Measurements from ENCODE around the gene SDK1. TPM values are rescaled to one million over a fixed set of nuclear protein-coding genes. Genes with fewer than 3 reads are reported as not detected.

SDK1 gene
- total RNA-seq, 1 donor from 2014 or later = 10.4 TPM

GRCh38 chr7:3859431-3859830, 558.4 kb downstream of the SDK1 start:
- Histone ChIP-seq H3K4me3 (no peak overlapping the region), H3K36me3 (no peaks in the 10 kb centered on the region), H3K9me3 (no peaks in the 10 kb centered on the region), H3K27ac (no peak overlapping the region), H3K27me3 (no peaks in the 10 kb centered on the region), H3K4me1 (peaks cover 9% of the 10 kb centered on the region)
- DNase-seq = no peak
- TF ChIP-seq, protein P1, sequence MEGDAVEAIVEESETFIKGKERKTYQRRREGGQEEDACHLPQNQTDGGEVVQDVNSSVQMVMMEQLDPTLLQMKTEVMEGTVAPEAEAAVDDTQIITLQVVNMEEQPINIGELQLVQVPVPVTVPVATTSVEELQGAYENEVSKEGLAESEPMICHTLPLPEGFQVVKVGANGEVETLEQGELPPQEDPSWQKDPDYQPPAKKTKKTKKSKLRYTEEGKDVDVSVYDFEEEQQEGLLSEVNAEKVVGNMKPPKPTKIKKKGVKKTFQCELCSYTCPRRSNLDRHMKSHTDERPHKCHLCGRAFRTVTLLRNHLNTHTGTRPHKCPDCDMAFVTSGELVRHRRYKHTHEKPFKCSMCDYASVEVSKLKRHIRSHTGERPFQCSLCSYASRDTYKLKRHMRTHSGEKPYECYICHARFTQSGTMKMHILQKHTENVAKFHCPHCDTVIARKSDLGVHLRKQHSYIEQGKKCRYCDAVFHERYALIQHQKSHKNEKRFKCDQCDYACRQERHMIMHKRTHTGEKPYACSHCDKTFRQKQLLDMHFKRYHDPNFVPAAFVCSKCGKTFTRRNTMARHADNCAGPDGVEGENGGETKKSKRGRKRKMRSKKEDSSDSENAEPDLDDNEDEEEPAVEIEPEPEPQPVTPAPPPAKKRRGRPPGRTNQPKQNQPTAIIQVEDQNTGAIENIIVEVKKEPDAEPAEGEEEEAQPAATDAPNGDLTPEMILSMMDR (IDR thresholded peaks at IDR 0.05) = no peak
- intact Hi-C loops (cut with DNase I) = no loop called here
- no peak for ATAC-seq

DNA sequence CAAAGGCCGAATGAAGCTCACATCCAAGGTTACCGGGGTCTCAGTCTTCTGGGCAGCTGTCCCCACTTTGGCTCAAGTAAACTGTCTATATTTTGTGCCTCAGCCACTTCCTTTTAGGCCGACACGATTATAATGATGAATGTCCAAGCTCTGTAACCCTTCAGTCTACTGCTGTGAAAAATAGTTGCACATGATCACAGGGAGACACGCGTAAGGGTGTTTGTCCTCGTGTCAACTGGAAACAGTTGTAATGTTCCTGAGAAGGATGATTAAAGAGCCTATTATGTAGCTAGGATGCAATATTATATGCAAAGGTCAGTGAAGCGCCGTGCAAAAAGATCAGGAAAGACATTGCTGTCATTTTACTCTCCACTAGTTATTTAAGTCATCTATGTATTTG, 559.9 kb downstream of the SDK1 start:
- H3K4me3 ChIP-seq = no peak overlapping the region
- H3K27me3 ChIP-seq = no peaks in the 10 kb centered on the region
- H3K27ac ChIP-seq = no peak overlapping the region
- peaks cover 9% of the 10 kb centered on the region for H3K4me1 ChIP-seq
- H3K36me3 ChIP-seq = no peaks in the 10 kb centered on the region
- no peak for DNase-seq
- intact Hi-C loops (cut with DNase I) = no loop called here
- TF ChIP-seq, protein P1 (IDR thresholded peaks at IDR 0.05) = no peak
- H3K9me3 ChIP-seq = no peaks in the 10 kb centered on the region
- ATAC-seq = no peak

DNA sequence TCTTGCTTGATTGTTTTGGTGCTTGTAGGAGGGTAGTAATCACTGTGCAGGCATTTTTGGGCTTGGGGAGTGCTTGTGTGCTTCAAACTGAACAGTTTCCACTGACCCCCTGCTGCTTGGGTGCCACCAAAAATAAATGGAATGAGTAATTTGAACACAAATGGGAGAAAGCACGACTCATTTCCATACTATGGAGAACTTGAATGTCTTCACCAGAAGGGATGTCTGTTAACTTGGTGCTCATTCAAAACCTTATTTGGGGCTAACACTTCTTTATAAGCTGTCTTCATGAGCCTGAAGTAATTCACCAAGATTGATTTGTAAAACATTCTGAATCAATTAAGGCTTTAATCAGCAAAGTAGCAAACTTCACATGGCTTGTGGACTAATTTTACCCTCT, 560.3 kb downstream of the SDK1 start:
- H3K27me3 ChIP-seq = no peaks in the 10 kb centered on the region
- intact Hi-C loops (cut with DNase I) = no loop called here
- H3K9me3 ChIP-seq = no peaks in the 10 kb centered on the region
- no peak for ATAC-seq
- H3K27ac ChIP-seq = peak overlapping the region; percentile 20
- H3K36me3 ChIP-seq = no peaks in the 10 kb centered on the region
- TF ChIP-seq, protein P1 (IDR thresholded peaks at IDR 0.05) = no peak
- no peak for DNase-seq
- peaks cover 9% of the 10 kb centered on the region for H3K4me1 ChIP-seq
- no peak overlapping the region for H3K4me3 ChIP-seq

DNA sequence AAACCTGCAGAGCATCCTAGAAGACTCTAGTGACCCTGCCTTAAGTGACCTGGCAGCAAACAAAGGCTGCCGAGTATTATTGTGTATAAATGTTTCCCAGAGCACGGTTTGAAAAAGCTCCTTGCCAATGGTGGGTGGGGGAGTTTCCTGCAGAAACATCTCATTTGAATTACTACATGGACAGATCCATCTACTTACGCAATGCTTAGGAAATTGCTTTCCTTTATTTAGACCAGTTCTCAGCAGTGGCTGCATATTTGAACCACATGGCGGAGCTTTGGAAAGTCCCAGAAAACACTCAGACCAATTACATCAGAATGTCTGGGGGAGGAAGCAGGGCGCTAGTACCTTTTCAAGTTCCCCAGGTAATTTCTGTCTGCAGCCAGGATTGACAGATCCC, 560.9 kb downstream of the SDK1 start:
- Histone ChIP-seq H3K36me3 (no peaks in the 10 kb centered on the region), H3K27me3 (no peaks in the 10 kb centered on the region), H3K27ac (peak overlapping the region; percentile 20), H3K9me3 (no peaks in the 10 kb centered on the region), H3K4me3 (no peak overlapping the region), H3K4me1 (peaks cover 11% of the 10 kb centered on the region)
- no peak for DNase-seq
- peak; percentile 82 for ATAC-seq
- intact Hi-C loops (cut with DNase I) = no loop called here
- TF ChIP-seq, protein P1 (IDR thresholded peaks at IDR 0.05) = peak; percentile 19

DNA sequence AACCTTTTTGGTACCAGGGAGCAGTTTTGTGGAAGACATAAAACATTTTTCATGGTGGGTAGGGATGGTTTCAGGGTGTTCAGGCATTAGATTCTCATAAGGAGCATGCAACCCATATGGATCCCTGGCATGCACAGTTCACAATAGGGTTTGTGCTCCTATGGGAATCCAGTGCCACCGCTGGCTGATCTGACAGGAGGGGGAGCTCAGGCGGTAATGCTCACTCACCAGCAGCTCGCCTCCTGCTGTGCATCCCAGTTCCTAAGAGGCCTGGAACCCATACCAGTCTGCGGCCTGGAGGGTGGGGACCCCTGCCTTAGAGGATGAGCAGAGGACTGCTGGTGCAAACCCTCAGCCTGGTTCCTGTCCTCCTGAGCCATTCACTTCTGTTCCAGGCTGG, 561.7 kb downstream of the SDK1 start:
- no peaks in the 10 kb centered on the region for H3K36me3 ChIP-seq
- no peak overlapping the region for H3K4me3 ChIP-seq
- ATAC-seq (no peak), DNase-seq (no peak)
- TF ChIP-seq, protein P1 (IDR thresholded peaks at IDR 0.05) = no peak
- H3K9me3 ChIP-seq = no peaks in the 10 kb centered on the region
- no peaks in the 10 kb centered on the region for H3K27me3 ChIP-seq
- peaks cover 15% of the 10 kb centered on the region for H3K4me1 ChIP-seq
- H3K27ac ChIP-seq = peak overlapping the region; percentile 20
- intact Hi-C loops (cut with DNase I) = no loop called here

DNA sequence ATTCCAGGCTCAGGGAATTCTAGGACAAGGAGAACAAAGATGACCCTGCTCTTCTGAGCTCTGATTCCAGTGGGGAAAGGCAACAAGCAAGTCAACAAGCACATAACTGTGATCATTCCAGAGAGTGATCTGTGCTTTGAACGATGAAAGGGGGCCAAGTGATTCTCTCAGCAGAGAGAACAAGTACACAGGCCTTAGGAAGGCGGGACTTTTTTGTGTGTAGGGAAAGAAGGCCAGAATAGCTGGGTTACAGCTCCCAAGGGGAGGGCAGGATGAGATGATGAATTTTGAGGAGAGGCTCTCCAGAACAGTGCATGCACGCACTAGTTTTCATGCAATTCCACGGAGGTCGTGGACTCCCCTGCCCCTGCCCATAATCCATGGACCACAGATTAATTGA, 565.2 kb downstream of the SDK1 start:
- no peak for ATAC-seq
- intact Hi-C loops (cut with DNase I) = no loop called here
- H3K27ac ChIP-seq = peak overlapping the region; percentile 63

More for the DNA sequence above, 565.2 kb downstream of the SDK1 start:
- no peak overlapping the region for H3K4me3 ChIP-seq
- DNase-seq = no peak
- H3K27me3 ChIP-seq = no peaks in the 10 kb centered on the region
- H3K4me1 ChIP-seq = peaks cover 9% of the 10 kb centered on the region
- TF ChIP-seq, protein P1 (IDR thresholded peaks at IDR 0.05) = no peak
- H3K36me3 ChIP-seq = no peaks in the 10 kb centered on the region
- H3K9me3 ChIP-seq = no peaks in the 10 kb centered on the region

Data from upper lobe of right lung (tissue), 1 donor.